ENCODE data around the gene KIFC1.

DNA sequence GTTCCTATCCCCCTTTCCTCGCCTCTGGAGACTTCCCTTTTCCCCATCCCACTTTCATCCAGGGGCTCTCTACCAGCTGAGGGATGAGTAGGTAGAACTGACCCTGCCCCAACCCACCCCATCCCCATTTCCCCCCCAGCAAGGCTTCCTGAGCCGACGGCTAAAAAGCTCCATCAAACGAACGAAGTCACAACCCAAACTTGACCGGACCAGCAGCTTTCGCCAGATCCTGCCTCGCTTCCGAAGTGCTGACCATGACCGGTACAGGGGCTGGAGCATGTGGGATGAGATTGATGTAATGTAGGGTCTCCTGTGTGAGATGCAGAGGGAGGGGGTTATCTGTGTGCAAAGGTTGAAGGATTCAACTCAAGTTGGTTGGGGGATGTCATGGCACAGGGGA lies 40.9 kb downstream of the KIFC1 start:
- TF ChIP-seq, protein P1, sequence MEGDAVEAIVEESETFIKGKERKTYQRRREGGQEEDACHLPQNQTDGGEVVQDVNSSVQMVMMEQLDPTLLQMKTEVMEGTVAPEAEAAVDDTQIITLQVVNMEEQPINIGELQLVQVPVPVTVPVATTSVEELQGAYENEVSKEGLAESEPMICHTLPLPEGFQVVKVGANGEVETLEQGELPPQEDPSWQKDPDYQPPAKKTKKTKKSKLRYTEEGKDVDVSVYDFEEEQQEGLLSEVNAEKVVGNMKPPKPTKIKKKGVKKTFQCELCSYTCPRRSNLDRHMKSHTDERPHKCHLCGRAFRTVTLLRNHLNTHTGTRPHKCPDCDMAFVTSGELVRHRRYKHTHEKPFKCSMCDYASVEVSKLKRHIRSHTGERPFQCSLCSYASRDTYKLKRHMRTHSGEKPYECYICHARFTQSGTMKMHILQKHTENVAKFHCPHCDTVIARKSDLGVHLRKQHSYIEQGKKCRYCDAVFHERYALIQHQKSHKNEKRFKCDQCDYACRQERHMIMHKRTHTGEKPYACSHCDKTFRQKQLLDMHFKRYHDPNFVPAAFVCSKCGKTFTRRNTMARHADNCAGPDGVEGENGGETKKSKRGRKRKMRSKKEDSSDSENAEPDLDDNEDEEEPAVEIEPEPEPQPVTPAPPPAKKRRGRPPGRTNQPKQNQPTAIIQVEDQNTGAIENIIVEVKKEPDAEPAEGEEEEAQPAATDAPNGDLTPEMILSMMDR (conservative IDR thresholded peaks at IDR 0.05 in 1 of 2, IDR thresholded peaks at IDR 0.05 in 1 of 2; ENCODE audit: low read depth in 1 of 2, low read length in 2 of 2) = no peak
- no peak for TF ChIP-seq EZH2 (IDR thresholded peaks at IDR 0.05; ENCODE audit: low read length, missing control alignments)
